Skin of body (tissue), 3 donors: ENCODE data around the gene MSANTD4. TPM values are rescaled to one million over a fixed set of nuclear protein-coding genes. Genes with fewer than 3 reads are reported as not detected.
"Not testable (repeated sequence)": the region's sequence is repeated elsewhere in the genome, so short reads cannot be mapped to it uniquely, and the experiment has no call there.

Experiments
- DNase-seq: peaks from one replicate; lab custom pipeline; 2025; lab: John Stamatoyannopoulos, UW
- small RNA-seq: library from RNA; depleted of rRNA; stranded (forward); fragments of <200 nt; gene quantifications from one replicate; pipeline ENCODE3, GENCODE V24; 2014; ENCODE audit warnings: low replicate concordance
- total RNA-seq: library from RNA; depleted of rRNA; stranded (reverse); fragments of >200 nt; gene quantifications from one replicate; pipeline ENCODE4 v1.2.3, GENCODE V29; 2014

The MSANTD4 gene
- total RNA-seq, 1 donor from 2014 or later: 20.6 TPM

GRCh38 chr11:106014035-106014434 lies 8.0 kb downstream of the MSANTD4 start:
- no peak for DNase-seq

- no peak for DNase-seq
Measured at GRCh38 chr11:106012744-106013143, 9.3 kb downstream of the MSANTD4 start.

GRCh38 chr11:106011481-106011880 lies 10.6 kb downstream of the MSANTD4 start:
- no peak for DNase-seq

- not testable (repeated sequence) for DNase-seq
Measured at GRCh38 chr11:106003094-106003493, 18.9 kb downstream of the MSANTD4 start.

GRCh38 chr11:106001304-106002012 lies 20.6 kb downstream of the MSANTD4 start:
- DNase-seq: no peak

- no peak for DNase-seq
Measured at GRCh38 chr11:105991888-105992287, 30.2 kb downstream of the MSANTD4 start.

- DNase-seq: no peak
Measured at GRCh38 chr11:105989124-105989523, 32.9 kb downstream of the MSANTD4 start.

GRCh38 chr11:105988197-105988596 lies 33.8 kb downstream of the MSANTD4 start:
- DNase-seq: no peak

- no peak for DNase-seq
Measured at GRCh38 chr11:105986554-105986953, 35.5 kb downstream of the MSANTD4 start.

GRCh38 chr11:105979997-105980703 lies 41.9 kb downstream of the MSANTD4 start:
- DNase-seq: no peak

- DNase-seq: no peak
Measured at GRCh38 chr11:105975128-105975527, 46.9 kb downstream of the MSANTD4 start.

GRCh38 chr11:105969756-105970155 lies 52.3 kb downstream of the MSANTD4 start:
- DNase-seq: no peak

- DNase-seq: no peak
Measured at GRCh38 chr11:105968021-105968697, 53.9 kb downstream of the MSANTD4 start.

- DNase-seq: no peak
Measured at GRCh38 chr11:105960252-105961245, 61.5 kb downstream of the MSANTD4 start.

Small RNAs within 50 kb of the gene (small RNA-seq; reads per million reads assigned to genes)
- not detected for gene RNU6-277P

Other genes starting within 250 kb of the MSANTD4 start
- gene KBTBD3, start 55.1 kb upstream of the MSANTD4 start, total RNA-seq: 9.0 TPM
- gene AASDHPPT, start 55.4 kb upstream of the MSANTD4 start, total RNA-seq: 42.0 TPM